Osteocyte (in vitro differentiated cells): ENCODE measurements around the gene TMA7. TPM values are rescaled to one million over a fixed set of nuclear protein-coding genes. Genes with fewer than 3 reads are reported as not detected.

Source experiments
- DNase-seq: peaks from one replicate; pipeline ENCODE4 v3.0.0; 2021; ENCODE audit warnings: mixed read lengths; ENCODE audit not compliant: unreplicated experiment; ENCODE audit errors: extremely low spot score
- H3K27ac Mint-ChIP-seq: one replicate; pipeline ENCODE4 v1.8.0; 2021; ENCODE audit warnings: mild to moderate bottlenecking, mixed read lengths; ENCODE audit not compliant: unreplicated experiment
- H3K27me3 Mint-ChIP-seq: one replicate; pipeline ENCODE4 v1.8.0; 2021; ENCODE audit warnings: mixed read lengths; ENCODE audit not compliant: unreplicated experiment
- H3K36me3 Mint-ChIP-seq: one replicate; pipeline ENCODE4 v1.8.0; 2021; ENCODE audit warnings: mixed read lengths; ENCODE audit not compliant: unreplicated experiment
- H3K4me1 Mint-ChIP-seq: one replicate; pipeline ENCODE4 v1.8.0; 2021; ENCODE audit warnings: mixed read lengths; ENCODE audit not compliant: unreplicated experiment
- H3K4me3 Mint-ChIP-seq: one replicate; pipeline ENCODE4 v1.8.0; 2021; ENCODE audit warnings: mild to moderate bottlenecking, moderate library complexity, mixed read lengths; ENCODE audit not compliant: unreplicated experiment
- H3K9me3 Mint-ChIP-seq: one replicate; pipeline ENCODE4 v1.8.0; 2021; ENCODE audit warnings: mixed read lengths; ENCODE audit not compliant: unreplicated experiment
- total RNA-seq: library from RNA; stranded (reverse); gene quantifications from 2 replicates; pipeline ENCODE4 v1.2.1, GENCODE V29; 2021
- TF ChIP-seq, protein P1 (sequence below): fragments of 200-600 bp; sonication (generic); IDR thresholded peaks from 2 replicates; pipeline ENCODE4 v1.5.0; 2021; ENCODE audit warnings: antibody characterized with exemption, mild to moderate bottlenecking, moderate library complexity

Gene TMA7
- total RNA-seq, 1 donor from 2014 or later = 198 TPM

DNA sequence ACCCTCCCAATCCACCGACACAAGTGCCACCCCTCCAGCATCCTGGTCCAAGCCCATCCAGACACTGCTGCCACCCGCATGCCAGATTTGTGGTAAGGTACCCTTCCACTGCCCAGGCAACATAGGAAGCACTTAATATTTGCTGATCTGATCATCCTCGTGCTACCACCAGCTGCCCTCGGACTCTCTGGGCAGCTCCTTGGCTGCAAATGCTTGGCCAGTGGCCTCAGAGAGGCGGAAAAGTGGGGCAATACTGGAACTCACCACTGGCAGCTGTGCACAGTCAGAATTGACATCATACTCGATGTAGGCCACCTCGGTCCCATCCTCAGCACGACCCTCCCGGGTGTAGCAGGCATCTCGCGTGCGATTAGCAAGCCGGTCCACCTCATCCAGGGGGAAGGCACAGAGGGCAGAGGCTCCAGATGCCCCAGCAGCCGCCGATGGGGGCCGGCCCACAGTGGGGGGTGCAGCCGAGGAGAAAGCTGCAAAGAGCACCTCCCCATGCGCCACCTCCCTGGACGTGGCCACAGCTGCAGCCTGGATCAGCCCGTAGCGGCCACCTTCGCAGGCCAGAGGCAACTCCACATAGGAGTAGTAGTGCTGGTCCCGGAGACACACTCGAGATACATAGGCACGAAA is 16.7 kb upstream of the TMA7 start:
- DNase-seq = no peak
- Mint-ChIP-seq H3K27ac (no peak overlapping the region), H3K9me3 (no peaks in the 10 kb centered on the region), H3K4me3 (no peak overlapping the region), H3K4me1 (peaks cover 49% of the 10 kb centered on the region), H3K27me3 (no peaks in the 10 kb centered on the region), H3K36me3 (peaks cover 6% of the 10 kb centered on the region)
- TF ChIP-seq, protein P1, sequence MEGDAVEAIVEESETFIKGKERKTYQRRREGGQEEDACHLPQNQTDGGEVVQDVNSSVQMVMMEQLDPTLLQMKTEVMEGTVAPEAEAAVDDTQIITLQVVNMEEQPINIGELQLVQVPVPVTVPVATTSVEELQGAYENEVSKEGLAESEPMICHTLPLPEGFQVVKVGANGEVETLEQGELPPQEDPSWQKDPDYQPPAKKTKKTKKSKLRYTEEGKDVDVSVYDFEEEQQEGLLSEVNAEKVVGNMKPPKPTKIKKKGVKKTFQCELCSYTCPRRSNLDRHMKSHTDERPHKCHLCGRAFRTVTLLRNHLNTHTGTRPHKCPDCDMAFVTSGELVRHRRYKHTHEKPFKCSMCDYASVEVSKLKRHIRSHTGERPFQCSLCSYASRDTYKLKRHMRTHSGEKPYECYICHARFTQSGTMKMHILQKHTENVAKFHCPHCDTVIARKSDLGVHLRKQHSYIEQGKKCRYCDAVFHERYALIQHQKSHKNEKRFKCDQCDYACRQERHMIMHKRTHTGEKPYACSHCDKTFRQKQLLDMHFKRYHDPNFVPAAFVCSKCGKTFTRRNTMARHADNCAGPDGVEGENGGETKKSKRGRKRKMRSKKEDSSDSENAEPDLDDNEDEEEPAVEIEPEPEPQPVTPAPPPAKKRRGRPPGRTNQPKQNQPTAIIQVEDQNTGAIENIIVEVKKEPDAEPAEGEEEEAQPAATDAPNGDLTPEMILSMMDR = no peak

DNA sequence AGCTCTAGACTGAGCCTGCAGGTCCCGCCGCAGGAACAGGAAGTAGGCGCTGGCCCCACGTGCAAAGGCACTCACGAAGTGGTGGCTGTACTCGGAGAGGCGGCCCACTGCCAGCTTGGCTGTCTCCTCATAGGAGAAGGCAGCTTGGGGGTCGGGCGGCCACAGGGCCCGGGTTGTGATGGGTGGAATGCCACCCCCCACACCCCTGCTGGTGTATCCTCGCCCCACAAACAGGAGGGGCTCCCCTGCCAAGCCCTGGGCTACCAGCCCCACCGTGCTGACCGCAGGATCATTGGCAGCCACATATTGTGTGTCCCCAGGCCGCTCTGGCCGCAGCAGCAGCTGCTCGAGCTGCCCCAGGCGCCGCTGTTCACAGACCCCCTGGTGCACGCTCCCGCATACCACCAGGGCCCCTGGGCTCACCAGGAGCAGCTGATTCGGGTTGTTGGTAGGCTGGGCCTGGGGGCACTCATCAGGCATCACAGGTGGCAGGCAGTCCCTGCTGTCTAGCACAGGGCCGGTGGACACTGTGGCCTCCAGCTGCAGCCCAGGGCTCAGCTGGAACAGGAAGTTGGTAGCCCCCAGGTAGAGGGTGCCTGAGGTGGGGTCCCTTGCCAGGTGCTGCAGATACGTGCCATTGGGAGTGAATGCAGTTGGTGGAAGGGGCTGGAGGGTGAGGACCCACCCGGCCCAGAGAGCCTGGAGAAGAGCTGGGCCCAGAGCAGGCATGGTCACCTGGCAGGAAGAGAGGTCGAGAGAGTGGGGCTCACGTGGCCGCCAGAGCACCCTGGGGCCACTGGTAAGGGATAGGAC is 16.0 kb upstream of the TMA7 start:
- Mint-ChIP-seq H3K4me3 (no peak overlapping the region), H3K4me1 (peaks cover 50% of the 10 kb centered on the region), H3K27me3 (no peaks in the 10 kb centered on the region), H3K9me3 (no peaks in the 10 kb centered on the region), H3K27ac (peak overlapping the region; percentile 67), H3K36me3 (peaks cover 6% of the 10 kb centered on the region)
- no peak for DNase-seq
- TF ChIP-seq, protein P1 = no peak

DNA sequence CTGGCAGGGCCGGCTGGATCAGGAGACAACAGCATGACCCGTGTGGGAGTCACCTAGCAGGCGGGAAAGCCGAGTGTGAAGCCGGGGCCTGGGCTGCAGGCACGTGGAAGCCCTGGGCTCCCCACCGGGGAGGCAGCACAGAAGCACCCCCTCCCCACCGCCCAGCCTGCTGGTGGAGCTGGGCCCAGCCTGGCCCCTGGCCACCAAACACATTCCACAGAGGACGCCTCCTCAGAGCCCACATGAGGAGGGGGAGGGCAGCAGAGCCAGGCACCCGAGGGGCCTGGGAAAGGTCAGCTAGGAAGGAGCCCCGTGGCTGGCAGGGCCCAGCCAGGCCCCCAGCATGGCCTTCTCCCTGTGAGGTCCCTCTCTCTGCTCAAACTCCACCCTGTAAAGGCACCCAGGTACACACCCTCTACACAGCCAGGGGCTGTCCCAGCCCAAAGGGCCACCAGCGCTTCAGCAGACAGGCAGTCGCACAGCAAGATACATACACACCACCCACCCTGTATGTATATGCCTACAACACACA is 14.7 kb upstream of the TMA7 start:
- Mint-ChIP-seq H3K27ac (peak overlapping the region; percentile 80), H3K4me3 (peak overlapping the region; percentile 23), H3K9me3 (no peaks in the 10 kb centered on the region), H3K4me1 (peaks cover 58% of the 10 kb centered on the region), H3K36me3 (peaks cover 6% of the 10 kb centered on the region), H3K27me3 (no peaks in the 10 kb centered on the region)
- TF ChIP-seq, protein P1 = no peak
- no peak for DNase-seq

DNA sequence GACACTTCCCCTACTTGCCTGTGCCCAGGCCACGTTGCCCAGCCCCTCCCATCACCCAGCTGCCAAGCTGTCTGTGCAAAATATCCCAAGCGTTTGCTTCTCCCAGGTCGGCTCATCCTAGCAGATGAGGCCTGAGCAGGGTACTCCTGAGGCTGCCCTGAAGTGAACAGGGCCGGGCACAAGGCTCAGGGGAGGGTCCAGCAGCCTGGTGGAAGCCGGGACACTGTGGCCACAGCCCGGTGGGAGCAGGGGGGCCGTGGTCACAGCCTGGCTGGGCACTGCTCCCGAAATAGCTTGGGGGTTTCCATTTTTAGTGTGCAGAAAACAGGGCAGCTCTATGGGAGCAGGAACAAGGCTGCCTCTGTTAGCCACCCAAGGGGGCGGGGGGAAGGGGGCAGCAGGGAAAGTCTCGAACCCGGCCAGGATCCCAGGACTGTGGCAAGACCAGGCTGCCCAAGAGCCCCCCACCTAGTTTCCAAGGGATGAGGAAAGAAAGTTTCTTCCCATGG is 13.6 kb upstream of the TMA7 start:
- no peak for DNase-seq
- H3K36me3 Mint-ChIP-seq = peaks cover 4% of the 10 kb centered on the region
- H3K27me3 Mint-ChIP-seq = no peaks in the 10 kb centered on the region
- H3K27ac Mint-ChIP-seq = peak overlapping the region; percentile 80
- TF ChIP-seq, protein P1 = no peak
- H3K4me1 Mint-ChIP-seq = peaks cover 65% of the 10 kb centered on the region
- peak overlapping the region; percentile 3 for H3K4me3 Mint-ChIP-seq
- H3K9me3 Mint-ChIP-seq = no peaks in the 10 kb centered on the region
